HG03469 (cell line): ENCODE measurements around the gene UBE2O.

Experiments
- ATAC-seq: cut with Tn5 transposase; IDR thresholded peaks from one replicate; pipeline ENCODE4 v1.9.1; 2021; ENCODE audit warnings: mild to moderate bottlenecking, moderate library complexity, moderate number of reproducible peaks; ENCODE audit not compliant: unreplicated experiment

UBE2O gene

DNA sequence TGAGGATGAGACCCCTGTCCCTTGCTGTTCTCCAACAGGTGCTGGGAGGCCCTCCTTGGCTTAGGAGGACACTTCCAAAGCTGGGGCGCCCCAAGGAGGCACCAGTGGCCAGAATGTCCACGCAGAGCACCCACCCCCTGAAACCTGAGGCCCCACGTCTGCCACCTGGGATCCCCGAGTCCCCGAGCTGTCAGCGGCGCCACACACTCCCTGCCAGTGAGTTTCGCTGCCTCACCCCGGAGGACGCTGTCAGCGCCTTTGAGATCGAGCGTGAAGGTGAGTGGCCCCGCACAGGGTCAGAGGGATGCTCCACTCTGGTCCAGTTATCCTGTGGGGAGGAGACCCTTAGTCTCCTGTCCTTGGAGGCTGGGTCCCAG is 15.7 kb upstream of the UBE2O start:
- no peak for ATAC-seq

DNA sequence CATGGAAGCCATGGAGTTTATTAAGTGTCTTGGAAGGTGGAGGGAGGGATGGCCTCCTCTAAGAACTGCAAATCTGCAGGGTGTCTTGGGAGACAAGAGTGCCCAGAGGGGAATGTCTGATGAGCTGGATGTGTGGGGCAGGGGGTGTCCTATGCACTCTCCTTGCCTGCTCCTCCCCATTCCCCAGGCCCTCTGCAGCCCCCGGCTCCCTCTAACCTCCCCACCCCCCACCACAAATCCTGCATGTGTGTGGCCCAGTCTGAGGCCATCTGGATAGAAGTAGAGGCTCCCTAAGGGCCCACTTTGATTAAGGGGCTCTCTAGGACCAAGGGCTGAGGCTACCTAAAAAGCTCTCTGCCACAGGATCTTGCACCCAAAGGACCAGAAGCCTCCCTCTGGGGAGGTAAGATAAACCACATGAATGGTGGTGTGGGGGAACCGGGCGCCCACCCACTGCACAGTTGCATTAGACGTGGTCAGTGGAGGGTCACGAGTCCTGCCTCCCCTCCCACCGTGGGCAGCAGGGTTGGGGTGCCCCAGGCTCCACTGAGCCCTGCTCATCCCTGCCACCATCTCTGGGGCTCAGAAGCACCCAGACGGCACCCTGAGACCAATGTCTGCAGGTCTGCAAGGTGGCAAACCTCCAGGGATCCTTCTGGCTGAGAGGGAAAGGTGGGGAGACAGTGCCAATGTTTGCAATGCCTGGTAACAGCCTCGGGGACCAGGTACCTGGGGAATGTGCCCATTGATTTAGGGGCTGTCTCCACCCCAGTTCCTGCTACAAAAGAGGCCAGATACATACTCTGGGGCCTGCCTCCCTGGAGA is 15.1 kb upstream of the UBE2O start:
- ATAC-seq, result no peak

DNA sequence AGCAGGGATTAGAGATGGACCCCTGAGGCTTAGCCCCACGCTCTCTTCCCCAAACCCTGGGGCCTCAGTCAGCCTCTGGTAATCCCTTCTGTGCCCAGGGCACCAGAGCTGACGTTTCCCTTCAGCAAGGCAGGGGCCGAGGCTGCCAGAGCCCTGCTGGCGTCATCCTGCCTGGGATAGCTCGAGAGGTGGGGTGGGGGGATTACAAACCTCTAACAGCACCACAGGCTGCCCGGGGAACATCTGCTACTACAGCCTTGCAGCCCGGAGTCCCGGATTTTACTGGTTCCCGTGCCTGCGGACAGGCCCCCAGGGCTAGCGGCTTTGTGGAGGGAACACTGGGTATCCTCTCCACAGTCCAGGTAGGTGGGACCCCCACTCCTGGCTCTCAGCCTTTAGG is 14.4 kb upstream of the UBE2O start, which contains the start of gene AANAT:
TSS of gene AANAT (plus strand) at position 238 of the 400 bp plus-strand sequence. CDS start 1,144 bp downstream, outside the sequence.
- no peak for ATAC-seq

DNA sequence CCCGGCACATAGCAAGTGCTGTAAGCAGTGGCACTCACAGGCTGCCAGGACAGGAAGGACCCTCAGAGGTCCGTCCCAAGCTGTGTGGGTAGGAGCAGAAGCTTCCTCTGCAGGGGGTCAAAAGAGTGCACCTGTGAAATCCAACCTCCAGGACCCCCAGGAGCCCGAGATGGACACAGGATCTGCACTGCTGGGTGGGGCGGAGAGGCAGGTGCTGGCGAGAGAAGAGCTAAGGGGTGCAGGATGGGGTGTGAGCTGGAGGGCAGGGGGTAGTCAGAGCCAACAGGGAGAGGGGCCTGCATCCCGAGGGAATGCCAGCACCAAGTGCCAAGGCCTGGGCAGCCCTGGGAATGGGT is 13.8 kb upstream of the UBE2O start:
- no peak for ATAC-seq

DNA sequence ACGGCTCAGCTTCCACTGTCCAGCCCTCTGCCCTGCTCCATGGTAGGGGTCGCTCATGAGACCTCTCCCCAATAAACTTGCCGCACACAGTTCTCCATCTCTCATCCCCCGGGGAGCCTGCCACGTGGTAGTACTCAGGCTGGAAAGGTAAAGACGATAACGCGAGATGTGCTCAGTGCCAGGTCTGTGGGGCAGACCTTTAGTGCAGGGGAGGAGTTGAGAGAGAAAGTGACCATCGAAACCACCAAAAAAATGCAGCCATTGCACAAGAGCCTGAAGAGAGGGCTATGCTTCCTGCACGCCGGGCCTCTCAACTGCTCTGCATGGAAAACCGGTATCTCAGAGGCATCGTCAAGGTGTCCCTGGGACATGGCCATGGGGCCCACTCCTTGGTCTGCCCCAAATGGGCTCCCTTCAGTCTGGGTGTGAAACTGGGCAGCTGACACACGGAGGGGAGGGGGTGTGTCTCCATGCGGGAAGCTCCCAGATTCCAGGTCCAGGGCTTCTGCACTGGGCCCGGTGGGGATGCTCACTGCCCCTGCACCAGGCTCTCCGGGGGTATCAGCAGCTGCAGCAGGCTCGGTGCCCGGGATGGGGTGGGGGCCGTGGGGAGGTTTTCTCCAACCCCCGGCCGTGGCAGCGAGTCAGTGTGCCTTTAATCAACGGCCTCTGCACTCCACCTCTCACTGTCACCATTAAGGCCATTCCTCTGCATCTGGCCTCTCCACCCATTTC is 9.8 kb upstream of the UBE2O start:
- ATAC-seq, result no peak

DNA sequence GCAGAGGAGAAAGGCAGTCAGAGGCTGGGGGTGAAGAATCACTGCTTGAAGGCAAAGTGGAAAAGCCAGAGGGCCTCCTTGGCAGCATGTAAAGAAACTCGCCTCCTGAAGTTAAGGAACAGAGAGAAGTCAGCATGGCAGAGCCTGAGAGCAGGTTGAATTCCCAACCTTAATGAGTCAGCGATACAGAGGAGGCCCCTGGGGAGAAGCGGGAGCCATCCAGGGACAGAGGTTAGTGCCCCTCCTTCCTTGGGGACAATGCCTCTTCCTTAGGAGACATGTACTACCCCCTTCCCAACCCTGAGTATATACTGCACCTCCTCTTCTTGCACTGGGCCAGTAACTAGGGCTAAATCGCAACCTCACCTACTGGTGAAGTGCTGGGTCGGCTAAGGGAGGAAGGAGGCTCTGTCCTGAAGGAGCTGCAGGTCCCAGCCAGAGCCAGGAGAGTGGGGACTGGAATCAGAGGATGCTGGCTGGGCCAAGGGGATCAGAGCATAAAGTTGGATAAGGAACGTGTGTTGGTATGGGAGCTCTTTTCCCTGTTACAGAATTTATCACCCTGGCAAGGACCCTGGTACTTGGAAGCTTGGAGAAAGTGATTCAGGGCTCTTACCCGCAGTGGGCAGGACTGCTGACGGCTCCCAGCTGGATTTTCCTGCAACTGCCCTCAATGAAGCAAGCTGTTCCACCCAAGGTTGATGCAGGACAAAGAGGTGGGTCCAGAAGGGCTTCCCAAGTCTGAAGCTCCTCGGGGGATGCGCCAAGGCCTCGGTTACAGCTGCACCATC is 9.0 kb upstream of the UBE2O start:
- ATAC-seq, result no peak

DNA sequence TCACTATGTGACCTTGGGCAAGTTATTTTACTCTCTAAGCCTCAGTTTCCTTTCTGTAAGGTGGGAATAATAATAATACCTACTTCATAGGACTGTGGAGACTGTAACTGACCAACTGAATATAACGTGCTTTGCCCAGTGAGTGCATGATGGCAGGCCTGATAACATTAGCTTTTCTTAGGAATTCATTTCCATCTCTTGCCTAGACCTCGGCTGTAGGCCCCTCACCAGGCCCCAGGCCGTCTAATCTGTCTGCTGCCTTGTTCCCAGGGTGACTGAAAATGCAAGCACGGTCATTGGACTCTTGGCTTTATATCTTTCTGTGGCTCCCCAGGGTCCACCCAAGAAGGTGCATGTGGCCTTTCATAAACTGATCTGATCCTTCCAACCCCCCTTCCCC is 6.7 kb upstream of the UBE2O start:
- ATAC-seq, result no peak

DNA sequence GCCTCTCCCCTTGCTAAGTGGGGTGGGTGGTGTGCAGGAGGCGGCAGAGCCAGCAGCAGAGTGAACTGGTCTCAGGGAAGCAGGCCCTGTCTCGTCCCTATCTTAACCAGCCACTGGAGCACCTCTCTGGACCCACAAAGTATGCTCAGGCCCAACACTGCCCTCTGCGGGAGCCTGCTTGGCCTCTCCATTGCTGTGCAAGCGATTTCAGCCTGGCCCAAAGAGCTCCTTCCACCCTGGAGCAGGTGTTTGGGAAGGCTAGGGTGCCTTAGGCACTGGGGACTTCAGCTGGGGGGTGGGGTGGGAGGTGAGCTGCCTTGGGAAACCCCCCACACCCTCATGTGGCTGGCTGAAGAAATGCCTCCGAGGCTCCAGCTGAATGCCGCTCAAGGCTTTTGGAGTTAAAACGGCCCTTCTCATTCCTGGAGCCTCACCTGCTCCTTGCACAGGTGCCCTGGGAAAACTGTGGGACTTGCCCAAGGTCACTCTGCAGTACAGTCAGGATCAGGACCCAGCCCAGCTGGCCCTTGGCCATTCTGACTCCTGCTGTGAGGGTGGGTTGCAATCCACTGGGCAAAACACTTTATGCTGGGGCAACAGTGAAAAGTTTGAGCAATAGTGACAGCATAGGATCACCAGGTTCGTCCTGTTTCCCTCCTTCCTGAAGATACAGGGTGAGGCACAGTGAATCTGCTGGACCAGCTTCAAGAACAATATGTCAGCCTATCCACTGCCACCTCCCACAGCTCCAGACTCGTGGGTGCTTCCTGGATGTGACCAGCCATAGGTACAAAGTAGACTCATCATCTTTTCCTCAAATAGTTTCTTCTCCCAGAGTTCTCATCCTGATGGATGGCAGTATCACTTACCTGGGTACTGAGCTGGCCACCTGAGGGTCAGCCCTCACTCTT is 5.9 kb upstream of the UBE2O start:
- ATAC-seq, result no peak

DNA sequence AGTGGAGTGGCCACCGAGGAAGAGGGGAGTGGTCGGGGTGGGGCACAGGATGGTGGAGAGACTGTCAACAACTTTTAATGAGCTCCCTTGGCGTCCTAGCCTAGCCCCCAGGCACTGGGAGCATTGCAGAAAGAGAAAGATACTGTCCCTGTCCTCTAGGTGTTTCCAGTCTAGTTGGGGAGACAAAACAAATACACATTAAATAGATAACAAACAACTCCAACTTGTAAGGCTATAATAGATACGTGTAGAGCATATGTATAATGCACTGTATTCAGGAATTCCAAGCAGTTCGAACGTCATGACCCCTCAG is 435 bp upstream of the UBE2O start:
- no peak for ATAC-seq

DNA sequence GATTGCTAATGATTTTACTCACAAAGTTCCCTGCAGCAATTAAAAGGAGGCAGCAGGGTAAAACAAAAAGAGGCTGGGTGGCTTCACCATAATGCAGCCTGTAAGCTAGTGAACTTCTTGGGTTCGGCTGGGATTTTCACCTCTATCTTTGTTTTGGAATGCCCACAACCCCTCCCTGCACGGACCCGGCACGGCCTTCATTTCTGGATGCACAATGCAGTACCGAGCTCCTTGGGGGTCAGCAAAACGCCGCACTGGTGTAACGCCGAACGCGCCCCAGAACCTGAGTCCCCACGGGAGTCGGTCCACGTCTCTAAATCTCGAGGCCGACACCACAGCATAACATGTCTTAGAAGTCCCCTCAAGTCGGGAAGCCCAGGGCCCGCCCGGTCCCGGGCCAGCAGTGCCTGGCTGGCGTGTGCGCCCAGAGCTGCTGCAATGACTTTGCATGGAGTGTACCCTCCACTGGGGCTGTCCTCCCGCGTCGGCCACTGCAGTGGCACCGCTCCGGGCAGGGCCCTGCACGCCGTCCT is 759 bp downstream of the UBE2O start:
- ATAC-seq, result no peak

DNA sequence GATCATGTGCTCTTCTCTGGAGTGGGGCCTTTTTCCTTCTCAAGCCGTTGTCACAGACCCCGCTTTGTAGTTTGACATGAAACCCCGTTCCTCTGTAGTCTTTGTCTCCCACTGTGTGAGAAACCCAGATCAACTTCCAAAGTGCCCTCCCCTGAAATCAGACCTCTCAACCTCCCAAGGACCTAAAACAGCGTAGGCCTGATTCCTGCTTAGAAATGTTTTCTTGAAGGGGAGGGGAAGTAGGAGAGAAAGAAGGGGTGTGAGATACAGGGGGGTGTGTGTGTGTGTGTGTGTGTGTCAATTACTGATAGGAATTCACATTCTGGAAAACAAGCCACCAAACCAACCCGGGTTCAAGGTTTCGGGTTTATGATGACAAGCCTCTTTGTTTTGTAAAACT is 1.4 kb downstream of the UBE2O start:
- ATAC-seq, result no peak

DNA sequence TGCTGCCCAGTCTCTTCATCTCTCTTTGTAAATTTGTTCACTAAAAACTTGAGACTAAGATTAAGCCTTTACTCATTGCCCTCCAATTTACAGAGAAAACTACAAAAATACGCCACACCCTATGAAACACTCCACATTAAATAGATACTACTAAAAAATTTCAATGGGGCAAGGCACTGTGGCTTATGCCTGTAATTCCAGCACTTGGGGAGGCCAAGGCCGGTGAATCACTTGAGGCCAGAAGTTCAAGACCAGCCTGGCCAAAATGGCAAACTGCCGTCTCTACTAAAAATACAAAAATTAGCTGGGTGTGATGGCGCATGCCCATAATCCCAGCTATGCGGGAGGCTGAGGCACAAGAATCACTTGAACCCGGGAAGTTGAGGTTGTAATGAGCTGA is 3.8 kb downstream of the UBE2O start:
- ATAC-seq, result no peak

DNA sequence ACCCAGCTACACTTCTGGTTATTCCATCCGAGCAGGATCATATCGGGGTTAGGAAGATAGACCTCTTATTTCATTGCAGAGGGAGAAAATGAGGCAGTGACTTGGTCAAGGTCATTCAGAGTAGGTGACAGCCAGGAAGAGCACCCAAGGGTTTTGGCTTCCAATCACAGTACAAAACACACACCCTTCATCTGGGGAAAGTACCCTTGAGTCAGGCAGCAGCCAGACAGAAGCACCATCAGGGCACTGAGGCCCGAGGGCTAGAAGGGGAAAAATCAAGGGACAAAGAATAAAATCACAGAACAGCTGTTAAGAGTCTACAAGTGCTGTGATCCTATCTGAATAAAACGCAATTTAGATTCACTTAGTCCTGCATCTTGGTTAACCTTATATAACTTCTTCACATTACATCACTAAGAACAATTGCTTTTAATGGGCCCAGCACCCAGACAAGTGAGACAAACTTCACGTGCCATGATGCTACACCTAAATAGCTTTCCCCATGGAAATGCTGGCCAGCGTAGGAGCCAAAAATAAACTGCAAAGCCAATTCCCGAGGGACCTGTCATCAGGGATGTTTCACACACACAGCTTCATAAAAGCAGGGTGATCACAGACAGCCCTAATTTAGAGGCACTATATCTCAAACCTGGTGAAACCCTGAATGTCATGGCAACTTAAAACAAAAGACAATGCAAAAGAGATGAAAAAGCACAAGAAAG is 4.9 kb downstream of the UBE2O start:
- ATAC-seq, result no peak

DNA sequence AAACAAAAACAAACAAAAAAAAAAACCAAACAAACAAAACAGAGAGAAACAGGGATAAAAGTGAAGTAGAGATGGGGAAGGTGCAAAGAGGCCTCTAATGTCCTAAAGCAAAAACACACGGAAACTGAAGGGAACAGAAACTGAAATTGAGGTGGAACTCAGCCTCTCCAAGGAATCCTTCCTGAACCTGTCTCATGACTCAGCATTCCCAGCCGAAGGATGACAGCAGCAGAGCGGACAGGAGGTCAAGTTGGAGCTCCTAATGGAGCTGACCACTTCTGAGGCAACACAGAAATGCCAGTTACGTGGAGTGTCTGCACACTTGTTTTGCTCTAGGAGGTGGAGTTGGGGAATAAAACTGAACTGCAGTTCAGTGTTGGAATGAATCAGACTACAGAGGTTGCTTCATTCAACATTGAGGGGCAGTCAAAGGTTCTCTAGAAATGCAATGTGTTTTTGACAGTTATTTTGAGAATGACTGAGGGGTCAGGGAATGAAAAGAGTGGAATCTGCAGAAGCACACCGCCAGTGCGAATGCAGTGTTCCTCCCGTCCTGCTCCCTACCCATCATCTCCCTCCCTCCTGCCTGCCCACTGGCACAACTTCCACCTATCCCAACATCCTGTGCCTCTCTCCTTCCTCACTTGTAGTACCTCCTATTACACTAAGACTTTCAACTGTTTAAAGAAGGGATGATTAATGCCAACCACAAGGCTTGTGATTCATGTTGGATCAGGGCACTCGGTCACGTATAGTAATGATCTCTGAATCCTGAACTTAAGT is 6.3 kb downstream of the UBE2O start:
- ATAC-seq, result no peak

DNA sequence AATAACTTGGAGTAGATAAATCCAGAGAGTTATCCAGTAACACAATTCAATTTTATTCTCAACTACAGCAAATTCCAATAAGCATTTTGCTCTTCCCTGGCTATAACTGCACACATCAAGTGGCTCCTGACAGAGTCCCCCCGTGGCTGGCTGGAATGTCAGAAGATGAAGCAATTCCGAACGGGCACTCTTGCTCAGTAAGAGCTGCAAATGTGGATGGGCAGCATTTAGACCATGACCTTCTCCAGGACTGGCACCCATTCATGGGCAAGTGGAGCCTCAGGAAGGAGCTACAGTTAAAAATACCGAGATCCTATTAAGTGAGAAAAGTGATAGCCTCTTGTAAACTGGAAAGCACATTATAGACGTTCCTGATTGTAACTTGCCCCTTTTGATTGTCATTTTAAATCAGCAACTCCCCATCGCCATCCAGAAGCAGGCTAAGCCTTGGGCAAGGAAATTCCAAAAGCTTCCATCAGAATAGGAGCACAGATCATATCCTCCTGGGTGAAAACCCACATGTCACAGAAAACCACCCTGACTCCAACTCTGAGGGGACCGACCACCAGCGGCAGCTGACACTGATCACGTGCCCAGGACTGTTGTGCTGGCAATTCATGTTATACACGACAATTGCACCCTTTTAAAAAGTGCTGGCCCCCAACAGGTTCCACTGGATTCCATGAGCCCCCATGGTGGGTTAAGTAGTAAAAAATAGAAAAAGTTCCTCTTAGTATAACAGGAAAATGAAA is 7.1 kb downstream of the UBE2O start:
- no peak for ATAC-seq

DNA sequence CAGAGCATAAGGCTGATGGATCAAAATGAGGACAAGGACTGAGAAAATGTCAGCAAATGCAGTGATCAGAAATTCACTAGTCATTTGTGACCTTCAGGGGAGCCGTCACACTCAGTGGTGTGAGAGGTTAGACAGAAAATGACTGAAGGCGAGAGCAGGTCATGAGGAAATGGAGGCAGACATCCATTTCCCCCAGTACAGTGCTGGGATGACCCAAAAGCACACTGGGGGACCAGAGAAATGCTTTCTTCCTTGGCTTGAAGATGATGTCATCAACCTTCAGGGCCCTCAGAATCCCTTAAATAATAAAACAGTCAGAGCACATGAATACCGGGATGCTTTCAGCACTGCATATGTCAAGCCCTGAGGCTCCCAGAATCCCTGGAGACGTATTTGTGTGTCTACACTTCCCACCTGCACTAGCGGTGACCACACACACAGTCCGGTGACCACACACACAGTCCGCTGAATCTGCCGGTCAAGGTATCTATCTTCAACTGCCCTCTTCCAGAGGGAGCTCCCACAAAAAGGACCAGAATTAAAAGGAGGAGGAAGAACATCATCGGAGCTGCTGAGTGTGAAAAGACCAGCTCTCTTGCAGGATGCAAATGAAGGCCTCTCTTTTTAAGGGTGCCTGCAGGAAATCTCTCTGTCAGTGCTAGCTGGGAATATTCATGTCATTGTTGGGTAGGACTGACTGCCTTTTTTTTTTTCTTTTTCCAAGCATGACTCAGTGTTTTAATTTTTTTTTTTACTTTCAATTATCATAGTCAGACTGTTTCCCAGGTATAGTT is 8.2 kb downstream of the UBE2O start:
- ATAC-seq, result no peak
